Activated CD4-positive, alpha-beta T cell treated with anti-CD3 and anti-CD28 coated beads for 36 hours (primary cell): ENCODE results near the gene PRKCE. TPM values are rescaled to one million over a fixed set of nuclear protein-coding genes. Genes with fewer than 3 reads are reported as not detected.

Source experiments
- ATAC-seq: fragments of 200-7000 bp; cut with Tn5 transposase; one replicate; pipeline ENCODE4 v1.10.0; 2021; ENCODE audit warnings: mild to moderate bottlenecking, moderate library complexity
- CTCF ChIA-PET: fragments of 350-600 bp; sonication (Branson Sonifier 250); formaldehyde crosslinking; loops from one replicate; lab custom pipeline; 2021; ENCODE audit warnings: antibody characterized with exemption; lab: Charles Lee
- POLR2A ChIA-PET: fragments of 350-600 bp; sonication (Branson Sonifier 250); formaldehyde crosslinking; loops from one replicate; lab custom pipeline; 2021; ENCODE audit warnings: antibody characterized with exemption, inconsistent platforms; lab: Charles Lee
- DNase-seq: peaks from one replicate; pipeline ENCODE4 v3.0.0-alpha.2; 2020
- H3K27ac Mint-ChIP-seq: one replicate; pipeline ENCODE4 v1.8.0; 2021; ENCODE audit warnings: mixed read lengths
- H3K27me3 Mint-ChIP-seq: one replicate; pipeline ENCODE4 v1.8.0; 2021; ENCODE audit warnings: mixed read lengths
- H3K36me3 Mint-ChIP-seq: one replicate; pipeline ENCODE4 v1.8.0; 2021; ENCODE audit warnings: low read depth, mixed read lengths
- H3K4me1 Mint-ChIP-seq: one replicate; pipeline ENCODE4 v1.8.0; 2021; ENCODE audit warnings: mixed read lengths
- H3K4me3 Mint-ChIP-seq: one replicate; pipeline ENCODE4 v1.8.0; 2021; ENCODE audit warnings: mild to moderate bottlenecking, moderate library complexity, mixed read lengths
- H3K9me3 Mint-ChIP-seq: one replicate; pipeline ENCODE4 v1.8.0; 2021; ENCODE audit warnings: low read depth, mixed read lengths
- intact Hi-C, 2 experiments: fragments of 100-400 bp; cut with DNase I in 1 of 2; cut with micrococcal nuclease in 1 of 2; formaldehyde crosslinking; loops; one replicate each; pipeline versions ENCODE4 v1.14.2 to v1.15.1; 2022 to 2024; cut with DNase I, micrococcal nuclease
- total RNA-seq, 2 experiments: library from RNA; stranded (reverse); gene quantifications; one replicate each; pipeline ENCODE4 v1.2.3, GENCODE V29; 2021

PRKCE gene
- total RNA-seq, 2 experiments from 2014 or later, result 9.0 to 13.2 TPM

- DNase-seq (peak; percentile 75), ATAC-seq (peak; percentile 85)
- H3K4me3 Mint-ChIP-seq, result no peak overlapping the region
- H3K27me3 Mint-ChIP-seq, result no peaks in the 10 kb centered on the region
- H3K27ac Mint-ChIP-seq, result no peak overlapping the region
- H3K36me3 Mint-ChIP-seq, result no peaks in the 10 kb centered on the region
- intact Hi-C loops, result loop anchor here (1.0 to 10.0 kb wide), 3 partner anchors 158 to 293 kb away; no protein-coding TSS in a partner anchor
- peaks cover 4% of the 10 kb centered on the region for H3K4me1 Mint-ChIP-seq
- CTCF ChIA-PET, result interaction anchor here (0.6 to 1.9 kb wide), 9 partner anchors 21 to 292 kb away, joined by 3 to 7 read pairs (median 4); no protein-coding TSS in a partner anchor
- POLR2A ChIA-PET, result no interaction called here
- H3K9me3 Mint-ChIP-seq, result no peaks in the 10 kb centered on the region
These were observed 284.5 kb downstream of the PRKCE start for GRCh38 chr2:45935791-45936622.

- H3K36me3 Mint-ChIP-seq, result no peaks in the 10 kb centered on the region
- intact Hi-C loops, result loop anchor here (1.0 to 10.0 kb wide), 3 partner anchors 158 to 293 kb away; no protein-coding TSS in a partner anchor
- ChIA-PET CTCF (interaction anchor here (1.2 to 1.9 kb wide), 3 partner anchors 21 to 292 kb away, joined by 3 to 7 read pairs (median 6); no protein-coding TSS in a partner anchor), POLR2A (no interaction called here)
- no peak overlapping the region for H3K27ac Mint-ChIP-seq
- H3K9me3 Mint-ChIP-seq, result no peaks in the 10 kb centered on the region
- no peak for DNase-seq
- no peak for ATAC-seq
- no peak overlapping the region for H3K4me3 Mint-ChIP-seq
- no peaks in the 10 kb centered on the region for H3K27me3 Mint-ChIP-seq
- peaks cover 4% of the 10 kb centered on the region for H3K4me1 Mint-ChIP-seq
These were observed 285.1 kb downstream of the PRKCE start for GRCh38 chr2:45936623-45936979.

- Mint-ChIP-seq H3K27me3 (no peaks in the 10 kb centered on the region), H3K36me3 (no peaks in the 10 kb centered on the region), H3K9me3 (no peaks in the 10 kb centered on the region), H3K27ac (no peak overlapping the region), H3K4me3 (no peak overlapping the region), H3K4me1 (peaks cover 4% of the 10 kb centered on the region)
- no peak for ATAC-seq
- intact Hi-C loops, result loop anchor here in 1 of 2 experiments (10.0 kb wide), 1 partner anchor 163 kb away; no protein-coding TSS in a partner anchor
- CTCF ChIA-PET, result no interaction called here
- no peak for DNase-seq
- POLR2A ChIA-PET, result no interaction called here
These were observed 286.5 kb downstream of the PRKCE start for GRCh38 chr2:45937990-45938389.

GRCh38 chr2:45938649-45939511, 287.4 kb downstream of the PRKCE start:
- Mint-ChIP-seq H3K36me3 (no peaks in the 10 kb centered on the region), H3K9me3 (no peaks in the 10 kb centered on the region), H3K27ac (no peak overlapping the region), H3K4me3 (no peak overlapping the region), H3K27me3 (no peaks in the 10 kb centered on the region), H3K4me1 (peaks cover 4% of the 10 kb centered on the region)
- DNase-seq (no peak), ATAC-seq (no peak)
- CTCF ChIA-PET, result interaction anchor here (0.7 kb wide), 1 partner anchor 933 kb away, joined by 4 read pairs; no protein-coding TSS in a partner anchor
- POLR2A ChIA-PET, result no interaction called here
- intact Hi-C loops, result loop anchor here in 1 of 2 experiments (10.0 kb wide), 1 partner anchor 164 kb away; no protein-coding TSS in a partner anchor

- Mint-ChIP-seq H3K4me3 (no peak overlapping the region), H3K36me3 (no peaks in the 10 kb centered on the region), H3K9me3 (no peaks in the 10 kb centered on the region), H3K4me1 (no peaks in the 10 kb centered on the region), H3K27me3 (no peaks in the 10 kb centered on the region), H3K27ac (no peak overlapping the region)
- CTCF ChIA-PET, result no interaction called here
- DNase-seq (no peak), ATAC-seq (no peak)
- intact Hi-C loops, result no loop called here
- POLR2A ChIA-PET, result no interaction called here
These were observed 290.2 kb downstream of the PRKCE start for GRCh38 chr2:45941531-45942236.

- CTCF ChIA-PET, result no interaction called here
- ATAC-seq (no peak), DNase-seq (no peak)
- no peaks in the 10 kb centered on the region for H3K36me3 Mint-ChIP-seq
- H3K27me3 Mint-ChIP-seq, result no peaks in the 10 kb centered on the region
- no peak overlapping the region for H3K27ac Mint-ChIP-seq
- H3K9me3 Mint-ChIP-seq, result no peaks in the 10 kb centered on the region
- no peak overlapping the region for H3K4me3 Mint-ChIP-seq
- intact Hi-C loops, result no loop called here
- POLR2A ChIA-PET, result no interaction called here
- no peaks in the 10 kb centered on the region for H3K4me1 Mint-ChIP-seq
These were observed 290.8 kb downstream of the PRKCE start for GRCh38 chr2:45942237-45942738.

GRCh38 chr2:45943219-45944044, 292.0 kb downstream of the PRKCE start:
- intact Hi-C loops, result no loop called here
- Mint-ChIP-seq H3K27me3 (no peaks in the 10 kb centered on the region), H3K36me3 (no peaks in the 10 kb centered on the region), H3K27ac (no peak overlapping the region), H3K4me3 (no peak overlapping the region), H3K9me3 (no peaks in the 10 kb centered on the region), H3K4me1 (no peaks in the 10 kb centered on the region)
- DNase-seq, result no peak
- CTCF ChIA-PET, result interaction anchor here (1.2 kb wide), 1 partner anchor 165 kb away, joined by 3 read pairs; no protein-coding TSS in a partner anchor
- POLR2A ChIA-PET, result no interaction called here
- no peak for ATAC-seq

- POLR2A ChIA-PET, result no interaction called here
- intact Hi-C loops, result no loop called here
- Mint-ChIP-seq H3K36me3 (no peaks in the 10 kb centered on the region), H3K27me3 (no peaks in the 10 kb centered on the region), H3K4me3 (no peak overlapping the region), H3K9me3 (no peaks in the 10 kb centered on the region), H3K4me1 (no peaks in the 10 kb centered on the region), H3K27ac (no peak overlapping the region)
- CTCF ChIA-PET, result interaction anchor here (1.2 kb wide), 1 partner anchor 165 kb away, joined by 3 read pairs; no protein-coding TSS in a partner anchor
- DNase-seq (no peak), ATAC-seq (no peak)
These were observed 292.6 kb downstream of the PRKCE start for GRCh38 chr2:45944074-45944473.

- no peaks in the 10 kb centered on the region for H3K4me1 Mint-ChIP-seq
- intact Hi-C loops, result no loop called here
- H3K27ac Mint-ChIP-seq, result no peak overlapping the region
- ATAC-seq (no peak), DNase-seq (no peak)
- no peaks in the 10 kb centered on the region for H3K27me3 Mint-ChIP-seq
- no peaks in the 10 kb centered on the region for H3K36me3 Mint-ChIP-seq
- POLR2A ChIA-PET, result no interaction called here
- H3K4me3 Mint-ChIP-seq, result no peak overlapping the region
- CTCF ChIA-PET, result no interaction called here
- H3K9me3 Mint-ChIP-seq, result no peaks in the 10 kb centered on the region
These were observed 293.8 kb downstream of the PRKCE start for GRCh38 chr2:45945302-45945717.

GRCh38 chr2:45946023-45946422, 294.5 kb downstream of the PRKCE start:
- intact Hi-C loops, result no loop called here
- H3K27me3 Mint-ChIP-seq, result no peaks in the 10 kb centered on the region
- POLR2A ChIA-PET, result no interaction called here
- ATAC-seq, result no peak
- CTCF ChIA-PET, result interaction anchor here (0.6 kb wide), 1 partner anchor 79 kb away, joined by 3 read pairs; no protein-coding TSS in a partner anchor
- H3K9me3 Mint-ChIP-seq, result no peaks in the 10 kb centered on the region
- H3K4me3 Mint-ChIP-seq, result no peak overlapping the region
- no peaks in the 10 kb centered on the region for H3K4me1 Mint-ChIP-seq
- no peak for DNase-seq
- H3K36me3 Mint-ChIP-seq, result no peaks in the 10 kb centered on the region
- no peak overlapping the region for H3K27ac Mint-ChIP-seq
